A549 (cell line): Measurements from ENCODE around the gene CIAPIN1.

Experiments
- POLR2A ChIP-seq: IDR thresholded peaks from 2 replicates; pipeline ENCODE4 v1.6.1; 2012; ENCODE audit warnings: mild to moderate bottlenecking, low read length
- TF ChIP-seq, protein P1 (sequence below): fragments of >200 bp; sonication (Bioruptor Twin); formaldehyde crosslinking; IDR thresholded peaks from 3 replicates; pipeline ENCODE4 v1.5.1; 2016

DNA sequence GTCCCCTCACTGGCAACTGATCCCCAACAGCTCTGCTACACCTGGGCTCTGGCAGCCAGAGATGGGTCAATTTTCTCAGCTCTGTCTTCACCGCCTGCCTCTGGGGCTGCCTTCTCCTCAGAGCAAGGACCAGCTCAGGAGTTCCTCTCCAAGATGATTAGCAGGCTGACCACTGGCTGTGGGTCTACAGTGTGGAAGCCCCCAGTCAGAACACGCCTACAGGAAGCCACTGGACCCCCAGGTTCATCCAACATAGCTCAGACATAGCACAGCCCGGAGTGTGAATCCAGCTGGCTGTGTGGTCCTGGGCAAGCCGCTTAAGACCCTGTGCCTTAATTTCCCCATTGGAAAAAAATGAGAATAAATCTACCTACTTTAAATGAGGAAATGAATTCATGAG lies 34.2 kb upstream of the CIAPIN1 start:
- TF ChIP-seq, protein P1, sequence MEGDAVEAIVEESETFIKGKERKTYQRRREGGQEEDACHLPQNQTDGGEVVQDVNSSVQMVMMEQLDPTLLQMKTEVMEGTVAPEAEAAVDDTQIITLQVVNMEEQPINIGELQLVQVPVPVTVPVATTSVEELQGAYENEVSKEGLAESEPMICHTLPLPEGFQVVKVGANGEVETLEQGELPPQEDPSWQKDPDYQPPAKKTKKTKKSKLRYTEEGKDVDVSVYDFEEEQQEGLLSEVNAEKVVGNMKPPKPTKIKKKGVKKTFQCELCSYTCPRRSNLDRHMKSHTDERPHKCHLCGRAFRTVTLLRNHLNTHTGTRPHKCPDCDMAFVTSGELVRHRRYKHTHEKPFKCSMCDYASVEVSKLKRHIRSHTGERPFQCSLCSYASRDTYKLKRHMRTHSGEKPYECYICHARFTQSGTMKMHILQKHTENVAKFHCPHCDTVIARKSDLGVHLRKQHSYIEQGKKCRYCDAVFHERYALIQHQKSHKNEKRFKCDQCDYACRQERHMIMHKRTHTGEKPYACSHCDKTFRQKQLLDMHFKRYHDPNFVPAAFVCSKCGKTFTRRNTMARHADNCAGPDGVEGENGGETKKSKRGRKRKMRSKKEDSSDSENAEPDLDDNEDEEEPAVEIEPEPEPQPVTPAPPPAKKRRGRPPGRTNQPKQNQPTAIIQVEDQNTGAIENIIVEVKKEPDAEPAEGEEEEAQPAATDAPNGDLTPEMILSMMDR: no peak
- TF ChIP-seq POLR2A: no peak
